Activated CD4-positive, alpha-beta T cell treated with anti-CD3 and anti-CD28 coated beads, Interleukin-2, amount 10 ng/mL, durations not matched to agents 7 days and 5 days (primary cell): Measurements from ENCODE around the gene UQCR11. TPM values are rescaled to one million over a fixed set of nuclear protein-coding genes. Genes with fewer than 3 reads are reported as not detected.

Source experiments
- CTCF ChIA-PET: fragments of 350-600 bp; sonication (Branson Sonifier 250); formaldehyde crosslinking; loops from one replicate; lab custom pipeline; 2021; ENCODE audit warnings: antibody characterized with exemption; lab: Charles Lee
- POLR2A ChIA-PET: fragments of 350-600 bp; sonication (Branson Sonifier 250); formaldehyde crosslinking; loops from one replicate; lab custom pipeline; 2021; ENCODE audit warnings: antibody characterized with exemption; lab: Charles Lee
- DNase-seq: peaks from one replicate; pipeline ENCODE4 v3.0.0-alpha.2; 2020
- H3K27ac Mint-ChIP-seq: one replicate; pipeline ENCODE4 v1.8.0; 2021; ENCODE audit warnings: mild to moderate bottlenecking, moderate library complexity, mixed read lengths
- H3K27me3 Mint-ChIP-seq: one replicate; pipeline ENCODE4 v1.8.0; 2021; ENCODE audit warnings: mixed read lengths
- H3K36me3 Mint-ChIP-seq: one replicate; pipeline ENCODE4 v1.8.0; 2021; ENCODE audit warnings: low read depth, mixed read lengths
- H3K4me1 Mint-ChIP-seq: one replicate; pipeline ENCODE4 v1.8.0; 2021; ENCODE audit warnings: mixed read lengths
- H3K4me3 Mint-ChIP-seq: one replicate; pipeline ENCODE4 v1.8.0; 2021; ENCODE audit warnings: mild to moderate bottlenecking, moderate library complexity, mixed read lengths
- H3K9me3 Mint-ChIP-seq: one replicate; pipeline ENCODE4 v1.8.0; 2021; ENCODE audit warnings: mixed read lengths
- total RNA-seq, 2 experiments: library from RNA; stranded (reverse); gene quantifications; one replicate each; pipeline ENCODE4 v1.2.3, GENCODE V29; 2021

The UQCR11 gene
- total RNA-seq, 2 experiments from 2014 or later, result 144 to 184 TPM

DNA sequence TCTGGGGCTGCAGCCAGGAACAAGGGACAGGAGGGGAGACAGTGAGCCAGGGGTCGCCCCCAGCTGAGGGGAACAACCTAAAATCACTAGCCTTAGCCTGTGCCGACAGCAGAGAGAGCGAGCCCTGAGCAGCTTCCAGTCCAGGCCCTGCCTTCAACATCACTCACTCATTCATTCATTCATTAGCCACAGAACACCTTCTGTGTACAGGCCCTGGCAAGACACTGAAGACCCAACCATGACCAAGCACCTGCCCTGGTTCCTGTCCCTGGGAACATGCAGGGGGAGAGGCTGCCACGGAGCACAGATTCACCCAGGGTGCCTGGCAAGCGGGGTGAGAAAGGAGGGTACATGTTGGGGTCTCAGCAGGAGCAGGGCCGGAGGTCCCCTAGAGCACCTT lies 42.0 kb downstream of the UQCR11 start:
- ChIA-PET POLR2A (no interaction called here), CTCF (interaction anchor here (0.6 kb wide), 1 partner anchor 49 kb away, joined by 3 read pairs; no protein-coding TSS in a partner anchor)
- Mint-ChIP-seq H3K36me3 (no peaks in the 10 kb centered on the region), H3K4me1 (peaks cover 5% of the 10 kb centered on the region), H3K27ac (no peak overlapping the region), H3K4me3 (no peak overlapping the region), H3K27me3 (peaks cover 1% of the 10 kb centered on the region), H3K9me3 (no peaks in the 10 kb centered on the region)
- no peak for DNase-seq

- Mint-ChIP-seq H3K4me1 (peaks cover 5% of the 10 kb centered on the region), H3K9me3 (no peaks in the 10 kb centered on the region), H3K36me3 (no peaks in the 10 kb centered on the region), H3K27ac (no peak overlapping the region), H3K27me3 (peaks cover 1% of the 10 kb centered on the region), H3K4me3 (no peak overlapping the region)
- ChIA-PET CTCF (interaction anchor here (1.0 kb wide), 1 partner anchor 265 kb away, joined by 5 read pairs; no protein-coding TSS in a partner anchor), POLR2A (no interaction called here)
- no peak for DNase-seq
Observed at GRCh38 chr19:1561236-1561842, 43.9 kb downstream of the UQCR11 start.

GRCh38 chr19:1560286-1560882 lies 44.9 kb downstream of the UQCR11 start:
- H3K4me3 Mint-ChIP-seq, result no peak overlapping the region
- no peak overlapping the region for H3K27ac Mint-ChIP-seq
- H3K9me3 Mint-ChIP-seq, result no peaks in the 10 kb centered on the region
- POLR2A ChIA-PET, result no interaction called here
- DNase-seq, result no peak
- no peaks in the 10 kb centered on the region for H3K36me3 Mint-ChIP-seq
- peaks cover 1% of the 10 kb centered on the region for H3K27me3 Mint-ChIP-seq
- CTCF ChIA-PET, result interaction anchor here (1.0 kb wide), 1 partner anchor 266 kb away, joined by 5 read pairs; no protein-coding TSS in a partner anchor
- peaks cover 3% of the 10 kb centered on the region for H3K4me1 Mint-ChIP-seq

GRCh38 chr19:1558552-1558951 lies 46.7 kb downstream of the UQCR11 start:
- Mint-ChIP-seq H3K4me1 (peaks cover 3% of the 10 kb centered on the region), H3K27ac (no peak overlapping the region), H3K27me3 (no peaks in the 10 kb centered on the region), H3K4me3 (no peak overlapping the region), H3K9me3 (no peaks in the 10 kb centered on the region), H3K36me3 (no peaks in the 10 kb centered on the region)
- CTCF ChIA-PET, result interaction anchor here (2.3 kb wide), 1 partner anchor 12 kb away, joined by 5 read pairs; no protein-coding TSS in a partner anchor
- DNase-seq, result no peak
- POLR2A ChIA-PET, result no interaction called here

DNA sequence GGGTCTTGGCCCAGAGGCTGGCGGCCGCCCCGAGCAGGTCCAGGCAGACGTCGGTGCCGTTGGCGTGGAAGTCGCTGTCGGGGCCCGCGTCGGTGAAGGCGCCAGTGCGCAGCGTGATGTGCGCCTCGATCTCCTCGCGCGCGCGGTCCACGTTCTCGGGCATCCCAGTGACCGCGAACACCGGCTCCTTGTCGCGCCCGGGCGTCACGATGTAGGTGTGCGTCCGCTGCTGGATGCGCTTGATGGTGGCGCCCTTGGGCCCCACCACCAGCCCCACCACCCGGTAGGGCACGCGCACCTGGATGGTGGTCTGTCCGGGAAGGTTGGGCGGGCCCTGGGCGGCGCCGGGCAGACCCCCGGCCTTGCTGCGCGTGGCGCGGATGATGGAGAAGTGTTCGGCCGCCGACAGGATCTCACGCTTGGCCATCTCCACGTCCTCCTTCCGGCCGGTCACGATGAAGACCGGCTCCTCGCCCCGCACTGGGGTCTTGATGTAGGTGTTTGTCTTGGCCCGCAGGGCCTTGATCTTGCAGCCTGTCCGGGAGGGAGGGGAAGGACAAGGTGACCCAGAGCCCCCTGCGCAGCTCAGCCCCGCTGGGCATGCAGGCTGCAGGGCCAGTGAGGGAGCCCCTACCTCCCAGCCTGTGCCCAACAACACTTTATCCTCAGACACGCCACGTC lies 48.7 kb downstream of the UQCR11 start:
- Mint-ChIP-seq H3K27ac (no peak overlapping the region), H3K9me3 (no peaks in the 10 kb centered on the region), H3K4me3 (no peak overlapping the region), H3K4me1 (peaks cover 3% of the 10 kb centered on the region), H3K36me3 (no peaks in the 10 kb centered on the region), H3K27me3 (no peaks in the 10 kb centered on the region)
- no peak for DNase-seq
- CTCF ChIA-PET, result no interaction called here
- POLR2A ChIA-PET, result no interaction called here

DNA sequence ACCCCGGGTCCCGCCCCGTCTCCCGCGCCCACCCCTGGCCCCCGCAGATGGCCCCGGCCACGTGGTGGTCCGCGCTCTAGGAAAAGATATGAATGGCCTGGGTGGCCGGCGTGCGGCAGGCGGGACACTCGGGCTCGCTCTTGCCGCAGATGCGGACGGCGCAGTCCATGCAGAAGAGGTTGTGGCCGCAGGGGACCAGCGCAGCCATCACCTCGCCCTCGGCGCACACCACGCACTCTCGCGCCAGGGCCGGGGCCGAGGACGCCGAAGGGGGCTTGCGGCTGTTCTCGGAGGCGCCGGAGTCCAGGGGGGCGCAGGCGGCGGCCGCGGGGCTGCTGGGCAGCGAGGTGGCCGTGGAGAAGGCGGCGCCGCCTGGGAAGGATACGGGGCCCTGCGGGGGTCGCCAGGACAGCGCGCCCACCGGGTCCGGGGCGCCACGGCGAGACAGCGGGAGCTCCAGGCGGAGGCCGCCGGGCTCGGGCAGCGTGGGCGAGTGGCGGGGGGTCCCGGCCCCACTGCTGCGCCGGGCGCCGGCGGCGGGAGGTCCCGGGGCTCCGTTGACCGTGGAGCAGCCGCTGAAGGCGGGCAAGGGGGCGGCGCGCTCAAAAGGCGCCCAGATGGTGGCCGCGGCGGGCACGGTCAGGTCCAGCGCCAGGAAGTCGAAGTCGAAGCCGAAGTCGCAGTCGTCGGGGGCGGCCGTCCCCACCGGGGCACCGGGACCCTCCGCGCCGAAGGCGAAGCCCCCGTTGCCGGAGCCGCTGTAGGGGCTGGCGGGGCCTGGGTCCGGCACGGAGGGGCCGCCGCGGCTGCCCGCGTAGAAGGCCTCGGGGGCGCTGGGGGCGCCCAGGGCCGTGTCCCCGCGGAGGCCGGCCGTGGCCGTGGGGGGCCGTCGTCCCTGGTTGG lies 49.5 kb downstream of the UQCR11 start:
- H3K36me3 Mint-ChIP-seq, result no peaks in the 10 kb centered on the region
- POLR2A ChIA-PET, result no interaction called here

DNA sequence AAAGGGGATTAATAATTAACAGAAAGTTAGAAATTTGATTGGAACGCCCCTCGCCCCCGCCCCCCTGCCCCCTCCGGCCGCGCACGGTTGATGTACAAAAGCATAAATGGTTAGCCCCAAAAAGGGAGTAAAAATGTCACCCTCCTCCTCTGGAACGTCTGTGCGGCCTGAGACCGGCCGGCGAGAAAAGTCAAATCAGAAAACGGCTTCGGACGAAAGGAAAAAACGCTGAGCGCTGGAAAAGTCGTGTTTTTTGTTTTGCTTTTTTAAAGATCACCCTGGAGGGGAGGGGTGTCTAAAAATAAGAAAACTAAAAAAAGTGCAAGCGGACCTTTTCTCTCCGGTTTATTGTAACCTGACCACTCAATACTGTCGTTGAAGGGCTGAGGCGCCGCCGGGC lies 50.3 kb downstream of the UQCR11 start:
- CTCF ChIA-PET, result no interaction called here

More for the DNA sequence above, 49.5 kb downstream of the UQCR11 start:
- CTCF ChIA-PET, result no interaction called here
- H3K4me1 Mint-ChIP-seq, result peaks cover 3% of the 10 kb centered on the region
- H3K27me3 Mint-ChIP-seq, result no peaks in the 10 kb centered on the region
- H3K27ac Mint-ChIP-seq, result no peak overlapping the region
- no peak for DNase-seq
- no peak overlapping the region for H3K4me3 Mint-ChIP-seq
- no peaks in the 10 kb centered on the region for H3K9me3 Mint-ChIP-seq

GRCh38 chr19:1553415-1553814 lies 51.8 kb downstream of the UQCR11 start:
- no peaks in the 10 kb centered on the region for H3K36me3 Mint-ChIP-seq
- H3K9me3 Mint-ChIP-seq, result no peaks in the 10 kb centered on the region
- DNase-seq, result no peak
- H3K4me3 Mint-ChIP-seq, result no peak overlapping the region
- no peaks in the 10 kb centered on the region for H3K27me3 Mint-ChIP-seq
- CTCF ChIA-PET, result no interaction called here
- no peak overlapping the region for H3K27ac Mint-ChIP-seq
- POLR2A ChIA-PET, result no interaction called here
- H3K4me1 Mint-ChIP-seq, result no peaks in the 10 kb centered on the region

More for the DNA sequence above, 50.3 kb downstream of the UQCR11 start:
- Mint-ChIP-seq H3K27me3 (no peaks in the 10 kb centered on the region), H3K27ac (no peak overlapping the region), H3K4me3 (no peak overlapping the region), H3K9me3 (no peaks in the 10 kb centered on the region), H3K4me1 (no peaks in the 10 kb centered on the region), H3K36me3 (no peaks in the 10 kb centered on the region)
- POLR2A ChIA-PET, result no interaction called here
- DNase-seq, result no peak

DNA sequence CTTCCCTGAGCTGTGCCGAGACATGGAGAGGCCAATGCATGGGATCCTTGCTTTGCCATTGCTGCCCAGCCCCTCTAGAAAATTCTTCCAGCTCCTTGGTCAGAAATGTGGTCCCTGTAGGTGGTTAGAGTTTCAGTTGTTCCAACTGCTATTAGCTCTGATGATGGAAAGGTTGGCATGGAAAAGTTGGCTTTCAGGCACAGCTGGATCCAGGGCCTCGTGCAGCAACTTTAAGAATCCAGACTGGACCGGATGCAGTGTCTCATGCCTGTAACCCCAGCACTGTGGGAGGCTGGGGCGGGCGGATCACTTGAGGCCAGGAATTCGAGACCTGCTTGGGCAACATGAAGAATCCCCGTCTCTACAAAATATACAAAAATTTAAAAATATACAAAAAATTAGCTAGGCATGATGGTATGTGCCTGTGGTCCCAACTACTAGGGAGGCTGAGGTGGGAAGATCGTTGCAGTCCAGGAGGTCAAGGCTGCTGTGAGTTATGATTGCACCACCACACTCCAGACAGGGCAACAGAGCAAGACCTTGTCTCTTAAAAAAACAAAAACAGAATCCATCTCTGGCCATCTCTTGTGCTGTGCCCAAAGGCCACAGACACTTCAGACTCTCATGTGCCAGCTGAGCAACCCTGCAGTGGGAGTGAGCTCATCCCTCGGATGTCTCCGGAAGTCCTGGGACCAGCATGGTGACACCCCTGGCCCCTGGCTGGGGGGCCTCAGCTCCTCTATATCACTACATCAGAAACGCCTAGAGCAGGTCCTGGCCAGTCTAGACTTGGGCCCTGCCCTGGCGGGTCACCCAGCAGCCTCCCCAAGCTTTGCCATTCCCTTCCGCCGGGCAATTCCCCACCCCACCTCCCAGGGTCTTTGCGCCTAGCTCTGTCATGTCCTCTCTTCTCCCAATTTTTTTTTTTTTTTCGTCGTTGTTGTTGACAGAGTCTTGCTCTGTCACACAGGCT lies 53.9 kb downstream of the UQCR11 start:
- H3K4me3 Mint-ChIP-seq, result no peak overlapping the region
- H3K4me1 Mint-ChIP-seq, result peaks cover under 1% of the 10 kb centered on the region
- no peaks in the 10 kb centered on the region for H3K27me3 Mint-ChIP-seq
- H3K27ac Mint-ChIP-seq, result no peak overlapping the region
- ChIA-PET POLR2A (no interaction called here), CTCF (interaction anchor here (0.6 kb wide), 2 partner anchors 13 to 357 kb away, joined by 3 read pairs; no protein-coding TSS in a partner anchor)
- no peak for DNase-seq
- H3K36me3 Mint-ChIP-seq, result no peaks in the 10 kb centered on the region
- no peaks in the 10 kb centered on the region for H3K9me3 Mint-ChIP-seq

DNA sequence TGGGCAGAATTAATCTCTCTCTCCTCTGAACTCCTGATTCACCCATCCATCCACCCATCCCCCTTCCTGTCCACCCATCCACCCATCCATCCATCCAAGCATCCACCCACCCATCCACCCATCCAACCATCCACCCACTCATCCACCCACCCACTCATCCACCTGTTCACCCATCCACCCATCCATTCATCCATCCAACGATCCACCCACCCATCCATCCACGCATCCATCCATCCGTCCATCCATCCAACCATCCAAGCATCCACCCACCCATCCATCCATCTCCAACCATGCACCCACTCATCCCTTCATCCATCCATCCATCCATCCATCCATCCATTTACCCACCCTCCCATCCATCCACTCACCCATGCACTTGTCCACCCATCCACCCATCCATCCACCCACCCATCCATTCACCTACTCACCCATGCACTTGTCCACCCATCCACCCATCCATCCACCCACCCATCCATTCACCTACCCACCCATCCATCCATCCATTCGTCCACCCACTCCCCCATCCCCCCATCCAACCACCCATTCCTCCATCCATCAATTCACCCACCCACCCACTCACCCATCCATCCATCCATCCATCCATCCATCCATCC lies 55.8 kb downstream of the UQCR11 start:
- Mint-ChIP-seq H3K36me3 (no peaks in the 10 kb centered on the region), H3K27me3 (peaks cover 6% of the 10 kb centered on the region), H3K4me3 (no peak overlapping the region), H3K4me1 (peaks cover 4% of the 10 kb centered on the region), H3K27ac (no peak overlapping the region), H3K9me3 (no peaks in the 10 kb centered on the region)
- ChIA-PET POLR2A (no interaction called here), CTCF (interaction anchor here (1.6 kb wide), 1 partner anchor 12 kb away, joined by 4 read pairs; no protein-coding TSS in a partner anchor)
- no peak for DNase-seq
